ENCODE measurements around the gene PLA2G5. TPM values are rescaled to one million over a fixed set of nuclear protein-coding genes. Genes with fewer than 3 reads are reported as not detected.
"Not testable (repeated sequence)": the region's sequence is repeated elsewhere in the genome, so short reads cannot be mapped to it uniquely, and the experiment has no call there.

The PLA2G5 gene
- 10 to 100 TPM in 1 of 4 donors, 1 to 10 TPM in 2, under 1 TPM in 1; 0.60 to 14.5 (median 3.0) TPM for total RNA-seq

- no peak for TF ChIP-seq CTCF (IDR thresholded peaks at IDR 0.05)
- DNase-seq (ENCODE audit: low spot score) (no peak), ATAC-seq (ENCODE audit: low FRiP score) (no peak)
These were observed at the start of gene PLA2G5 for GRCh38 chr1:20069874-20070273. Gene PLA2G5 (plus strand): TSS chr1:20070194. CDS start chr1:20084831, 14,637 bp downstream.

- ATAC-seq (ENCODE audit: low FRiP score), result no peak
- no peak for TF ChIP-seq CTCF (IDR thresholded peaks at IDR 0.05)
- DNase-seq (ENCODE audit: low spot score), result no peak
These were observed 41.9 kb upstream of the PLA2G5 start for GRCh38 chr1:20028125-20028524.

- ATAC-seq (ENCODE audit: low FRiP score) (no peak), DNase-seq (ENCODE audit: low spot score) (no peak)
- TF ChIP-seq CTCF (IDR thresholded peaks at IDR 0.05), result no peak
These were observed 41.3 kb upstream of the PLA2G5 start for GRCh38 chr1:20028726-20029125.

GRCh38 chr1:20029178-20029912, 40.6 kb upstream of the PLA2G5 start:
- no peak for TF ChIP-seq CTCF (IDR thresholded peaks at IDR 0.05)
- no peak for ATAC-seq (ENCODE audit: low FRiP score)
- no peak for DNase-seq (ENCODE audit: low spot score)

GRCh38 chr1:20030436-20031151, 39.4 kb upstream of the PLA2G5 start:
- ATAC-seq (ENCODE audit: low FRiP score); DNase-seq (ENCODE audit: low spot score): not testable (repeated sequence)

GRCh38 chr1:20031161-20031560, 38.8 kb upstream of the PLA2G5 start:
- DNase-seq (ENCODE audit: low spot score) (no peak), ATAC-seq (ENCODE audit: low FRiP score) (no peak)
- TF ChIP-seq CTCF (IDR thresholded peaks at IDR 0.05), result no peak

- ATAC-seq (ENCODE audit: low FRiP score) (no peak), DNase-seq (ENCODE audit: low spot score) (no peak)
- no peak for TF ChIP-seq CTCF (IDR thresholded peaks at IDR 0.05)
These were observed 38.2 kb upstream of the PLA2G5 start for GRCh38 chr1:20031836-20032235.
